Fibroblast of skin of abdomen (primary cell): ENCODE results near the gene FUCA2.
"Not testable (repeated sequence)": the region's sequence is repeated elsewhere in the genome, so short reads cannot be mapped to it uniquely, and the experiment has no call there.

Source experiments
- DNase-seq: peaks from one replicate; pipeline ENCODE4 v3.0.0-alpha.2; 2013

Gene FUCA2

DNA sequence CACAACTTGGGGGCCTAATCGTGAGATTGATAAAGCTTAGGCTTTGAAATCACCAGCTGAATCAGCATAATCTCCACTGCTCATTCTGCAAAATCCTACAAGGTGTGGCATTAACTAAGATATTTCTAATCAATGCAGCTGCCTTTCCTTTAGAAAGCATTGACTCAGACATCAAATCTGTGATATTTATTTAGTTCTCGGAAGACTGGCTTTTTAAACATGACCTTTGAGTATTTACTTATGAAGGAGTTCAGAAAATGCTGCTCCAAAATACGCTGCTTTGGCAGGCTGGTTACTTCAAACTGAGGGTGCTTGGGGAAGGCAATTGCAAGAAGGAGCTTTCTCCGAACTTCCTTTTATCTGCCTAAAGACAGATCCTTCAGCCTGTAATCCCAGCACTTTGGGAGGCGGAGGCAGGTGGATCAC, 23.7 kb upstream of the FUCA2 start:
- DNase-seq = no peak

DNA sequence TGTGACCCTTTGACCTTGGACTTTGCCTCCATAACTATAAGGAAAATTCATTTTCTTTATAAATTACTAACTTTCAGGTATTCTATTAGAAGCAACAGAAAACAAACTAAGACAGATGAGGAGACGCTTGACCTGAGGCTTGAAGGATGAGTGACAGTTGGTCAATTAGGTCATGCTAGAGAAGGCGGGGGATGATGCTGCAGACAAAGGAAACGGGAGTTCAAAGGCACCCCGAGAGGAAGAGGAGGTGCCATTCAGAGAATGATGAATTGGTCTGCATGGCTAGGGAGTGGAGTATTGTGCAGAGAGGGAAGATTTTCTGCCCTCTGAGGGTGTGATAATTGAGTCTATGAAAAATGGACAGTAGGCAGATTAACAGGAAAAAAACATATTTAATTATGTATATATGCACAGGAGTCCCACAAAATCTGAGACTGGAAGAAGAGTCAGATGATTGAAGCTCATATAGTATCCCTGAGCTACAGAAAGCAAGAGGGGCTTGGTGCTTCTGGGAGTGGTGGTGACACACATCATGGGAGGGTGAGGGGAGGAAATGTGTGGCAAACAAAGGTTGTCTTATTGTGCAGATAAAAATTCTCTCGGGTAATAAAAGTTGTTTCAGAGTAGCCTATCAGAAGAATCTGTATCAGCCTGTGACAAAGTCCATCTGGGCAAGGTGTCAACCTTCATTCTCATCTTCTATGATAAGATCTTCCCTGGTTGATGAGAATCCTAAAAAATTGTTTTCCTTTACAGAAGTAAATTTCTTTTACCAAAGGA, 20.4 kb upstream of the FUCA2 start:
- no peak for DNase-seq

DNA sequence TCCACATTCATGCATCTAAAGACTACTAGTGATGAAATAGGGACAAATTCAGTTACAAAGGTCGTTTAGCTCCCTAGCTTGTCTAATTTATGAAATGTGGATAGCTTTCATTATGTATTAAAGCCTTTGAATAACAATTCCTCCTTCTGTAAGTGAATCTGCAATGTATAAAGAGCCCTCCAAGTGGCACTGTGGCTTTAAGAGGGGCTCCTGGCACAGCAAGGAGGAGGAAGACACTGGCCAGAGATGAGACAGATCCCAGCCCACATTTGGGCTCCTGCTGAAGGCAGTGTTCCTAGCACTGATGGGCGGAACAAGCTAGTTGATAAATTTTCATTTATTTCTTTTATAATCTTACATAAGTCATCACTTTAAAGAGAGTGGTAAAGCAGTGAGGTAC, 17.6 kb upstream of the FUCA2 start:
- DNase-seq = peak; percentile 21

DNA sequence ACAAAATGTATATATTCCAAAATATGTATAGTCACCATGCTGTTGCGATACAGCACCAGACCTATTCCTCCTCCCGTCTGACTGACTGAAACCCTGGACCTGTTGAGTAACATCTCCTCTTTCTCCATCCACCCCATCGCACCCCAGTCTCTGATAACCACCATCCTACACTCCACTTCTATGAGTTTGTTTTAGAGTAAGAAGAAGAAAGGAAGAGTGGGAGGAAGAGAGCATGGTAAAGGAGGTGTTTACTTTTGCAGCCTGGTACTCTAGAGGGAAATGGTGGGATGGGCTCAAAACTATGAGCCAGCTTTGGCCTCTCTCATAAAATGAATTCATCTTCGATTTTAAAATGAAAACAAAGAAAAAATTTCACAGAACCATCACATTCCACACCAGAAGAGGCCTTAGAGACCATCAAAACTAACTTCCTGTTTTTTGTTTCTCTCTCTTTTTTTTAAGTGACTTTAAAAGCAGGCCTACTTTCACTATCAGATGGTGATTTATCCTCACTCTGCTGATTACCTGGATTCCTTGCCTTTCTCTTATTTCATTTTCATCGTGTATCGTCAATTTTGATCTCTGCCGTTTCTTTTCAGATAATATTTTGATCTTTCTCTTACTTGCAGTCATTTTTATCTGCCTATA, 16.8 kb upstream of the FUCA2 start:
- no peak for DNase-seq

DNA sequence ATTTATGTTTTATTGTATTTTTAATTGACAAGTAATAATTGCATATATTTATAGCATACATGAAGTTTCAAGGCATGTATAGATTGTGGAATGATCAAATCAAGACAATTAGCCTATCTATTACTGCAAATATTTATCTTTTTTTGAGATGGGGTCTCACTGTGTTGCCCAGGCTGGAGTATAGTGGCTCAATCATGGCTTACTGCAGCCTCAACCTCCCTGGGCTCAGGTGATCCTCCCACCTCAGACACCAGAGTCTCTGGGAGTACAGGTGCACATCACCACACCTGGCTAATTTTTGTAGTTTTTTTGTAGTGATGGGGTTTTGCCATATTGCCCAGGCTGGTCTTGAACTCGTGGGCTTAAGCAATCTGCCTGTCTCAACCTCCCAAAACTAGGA, 16.2 kb upstream of the FUCA2 start:
- DNase-seq = no peak

DNA sequence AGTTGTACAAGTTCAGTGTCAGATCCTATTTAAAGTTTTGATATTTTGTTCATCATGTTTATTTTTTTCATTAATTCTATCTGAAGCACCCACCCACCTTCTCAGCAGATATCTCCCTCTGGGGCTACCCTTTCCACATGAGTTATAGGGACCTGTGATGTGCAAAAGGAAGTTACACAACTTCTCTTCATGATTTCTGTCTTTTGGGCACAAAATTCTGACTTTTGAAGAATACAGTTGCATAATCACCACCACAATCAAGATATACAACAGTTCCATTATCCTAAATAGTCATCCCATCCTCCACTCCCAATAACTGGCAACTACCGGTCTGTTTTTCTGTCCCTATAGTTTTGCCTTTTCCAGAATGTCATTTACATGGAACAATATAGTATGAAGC, 13.8 kb upstream of the FUCA2 start:
- no peak for DNase-seq

DNA sequence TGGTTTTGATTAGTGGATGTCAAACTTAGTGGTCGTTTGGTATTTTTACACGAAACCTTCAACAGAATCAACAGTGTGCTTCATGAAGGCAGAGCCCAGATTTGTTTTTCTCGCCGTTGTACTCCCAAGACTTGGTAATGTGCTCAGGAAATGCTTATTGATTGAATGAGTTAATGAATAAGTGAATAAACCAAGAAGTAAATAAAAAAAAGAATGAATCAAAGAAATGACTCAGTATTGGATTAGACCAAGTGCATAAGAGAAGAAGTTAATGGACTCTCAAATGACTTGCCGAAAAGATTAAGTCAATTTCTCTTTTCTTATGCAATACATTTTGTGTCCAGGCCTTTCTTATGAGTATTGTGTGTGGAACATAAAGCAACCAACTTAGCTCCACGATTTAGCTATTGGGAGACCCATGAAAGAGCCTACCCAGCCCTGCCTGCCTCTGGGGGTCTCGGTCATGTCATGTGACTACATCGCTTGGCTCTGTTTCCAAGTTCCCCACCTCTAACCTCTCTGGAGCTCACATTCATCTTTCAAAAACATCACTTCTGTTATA, 10.6 kb upstream of the FUCA2 start:
- no peak for DNase-seq

DNA sequence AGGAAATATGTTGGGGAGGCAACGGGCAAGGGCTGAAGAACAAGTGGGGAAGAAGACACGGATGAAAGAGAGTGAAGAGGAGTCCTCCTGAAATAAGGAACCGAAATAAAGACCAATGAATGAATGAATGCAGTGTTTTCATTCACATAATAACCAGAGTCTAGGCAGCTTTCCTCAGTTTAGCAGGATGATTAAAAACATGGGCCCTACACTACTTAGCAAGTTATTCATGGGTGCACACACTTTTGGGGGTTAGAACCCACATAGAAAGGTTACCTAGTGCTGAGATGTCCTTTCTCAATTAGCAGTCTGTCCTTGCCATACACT, 5.9 kb upstream of the FUCA2 start:
- no peak for DNase-seq

DNA sequence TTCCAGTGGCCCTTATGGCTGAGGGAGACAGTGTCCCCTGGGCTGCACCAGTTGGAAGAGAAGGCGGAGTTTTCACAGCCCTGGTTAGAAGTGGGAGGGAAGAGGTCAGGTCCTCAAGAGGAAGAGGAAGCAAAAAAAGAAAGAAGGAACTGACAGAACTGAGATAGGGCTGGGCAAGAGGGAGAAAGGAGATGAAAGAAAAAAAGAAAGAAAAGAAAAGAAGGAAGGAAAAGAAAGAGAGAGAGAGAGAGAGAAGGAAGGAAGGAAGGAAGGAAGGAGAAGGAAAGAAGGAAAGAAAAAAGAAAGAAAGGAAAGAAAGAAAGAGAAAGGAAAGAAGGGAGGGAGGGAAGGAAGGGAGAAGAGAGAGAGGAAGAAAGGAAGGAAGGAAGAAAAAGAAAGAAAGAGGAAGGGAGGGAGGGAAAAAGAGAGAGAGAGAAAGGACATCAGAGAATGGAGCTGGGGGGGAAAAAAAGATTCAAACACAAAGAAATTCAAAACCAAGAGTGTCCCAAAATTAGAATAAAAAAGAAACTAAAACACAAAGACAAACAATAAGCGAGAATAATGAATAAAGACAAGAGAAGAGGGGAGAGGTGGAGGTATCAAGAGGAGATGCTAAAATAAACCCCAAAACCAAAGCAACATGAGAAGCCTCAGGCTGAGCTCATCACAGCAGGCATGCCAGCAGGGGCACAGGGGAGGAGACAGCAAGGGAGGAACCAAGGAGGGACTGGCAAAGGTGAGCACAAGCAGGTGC, 5.3 kb upstream of the FUCA2 start:
- no peak for DNase-seq

DNA sequence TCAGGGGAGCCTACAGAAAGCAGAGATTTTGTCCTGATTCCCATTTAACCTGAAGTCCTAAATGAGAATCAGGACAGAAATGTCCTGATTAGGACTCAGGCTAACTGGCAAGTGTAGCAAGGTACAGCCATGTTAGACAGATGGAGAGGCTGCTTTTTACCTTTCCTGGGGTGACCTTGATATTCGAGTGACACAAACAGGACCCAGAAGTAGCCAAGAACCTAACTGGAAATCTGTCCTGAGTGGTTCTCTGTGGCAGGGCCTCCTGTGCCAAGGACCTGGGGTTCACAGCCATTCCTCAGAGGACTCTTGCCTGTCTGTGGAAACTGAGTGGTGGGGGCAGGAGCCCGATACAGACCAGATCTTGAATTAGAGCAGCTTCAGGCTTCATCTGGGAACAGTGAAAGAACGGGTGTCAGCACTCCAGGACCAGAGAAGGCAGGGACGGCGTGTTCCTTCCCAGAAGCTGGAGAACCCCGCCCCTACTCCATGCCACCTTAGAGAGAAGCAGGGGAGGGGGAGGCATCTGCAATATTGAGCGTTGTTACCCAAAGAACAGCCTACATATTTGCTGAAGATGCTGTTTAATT, 4.3 kb upstream of the FUCA2 start:
- DNase-seq = no peak

DNA sequence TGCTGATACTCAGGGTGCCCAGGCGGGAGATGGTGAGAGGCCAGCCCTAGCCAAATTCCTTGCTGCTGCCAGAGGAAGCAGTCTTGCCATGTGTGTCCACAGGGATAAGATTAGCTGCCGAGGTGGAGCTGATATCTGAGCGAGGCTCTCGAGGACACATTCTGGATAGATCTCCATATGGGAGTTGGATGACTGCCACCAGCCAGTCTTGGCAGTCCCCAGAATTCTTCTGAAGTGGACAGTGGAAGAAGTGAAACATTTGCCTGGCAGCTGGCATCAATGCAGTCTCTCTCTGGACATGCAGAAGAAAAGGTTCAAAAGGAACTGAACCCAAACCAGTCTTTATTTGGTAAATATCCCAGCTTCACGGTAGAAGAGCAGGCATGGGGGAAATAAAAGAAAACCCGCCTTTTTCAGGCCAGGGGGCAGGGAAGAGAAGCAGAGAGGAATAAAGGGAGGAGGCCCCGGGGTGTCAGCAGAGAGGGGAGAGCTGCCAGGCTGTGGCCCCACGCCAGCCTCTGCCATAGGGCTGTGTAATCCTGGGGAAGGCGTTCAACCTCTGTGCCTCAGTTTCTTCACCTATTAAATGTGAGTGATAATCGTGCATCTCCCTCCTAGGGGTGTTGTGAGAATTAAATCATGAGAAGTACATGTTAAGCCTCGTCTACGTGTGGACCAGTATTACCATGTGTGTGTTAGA, 3.7 kb upstream of the FUCA2 start:
- DNase-seq = peak; percentile 36

DNA sequence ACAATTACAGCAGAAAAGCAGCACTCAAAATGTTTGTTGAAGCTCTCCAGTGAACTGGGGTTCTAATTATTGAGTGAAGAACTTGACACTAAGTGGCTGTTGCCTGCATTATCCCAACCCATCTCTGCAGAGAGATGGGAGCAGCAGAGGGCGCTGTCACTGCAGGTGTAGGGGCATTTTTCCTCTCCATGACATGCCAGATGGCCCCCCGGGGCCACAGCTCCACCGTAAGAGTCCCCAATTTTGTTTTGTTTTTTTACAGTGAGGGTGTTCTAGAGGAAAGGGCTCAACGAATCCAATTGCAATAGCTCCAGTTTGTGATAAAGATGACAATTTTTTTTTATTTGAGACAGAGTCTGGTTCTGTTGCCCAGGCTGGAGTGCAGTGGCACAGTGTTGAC, 1.9 kb upstream of the FUCA2 start:
- DNase-seq = no peak

DNA sequence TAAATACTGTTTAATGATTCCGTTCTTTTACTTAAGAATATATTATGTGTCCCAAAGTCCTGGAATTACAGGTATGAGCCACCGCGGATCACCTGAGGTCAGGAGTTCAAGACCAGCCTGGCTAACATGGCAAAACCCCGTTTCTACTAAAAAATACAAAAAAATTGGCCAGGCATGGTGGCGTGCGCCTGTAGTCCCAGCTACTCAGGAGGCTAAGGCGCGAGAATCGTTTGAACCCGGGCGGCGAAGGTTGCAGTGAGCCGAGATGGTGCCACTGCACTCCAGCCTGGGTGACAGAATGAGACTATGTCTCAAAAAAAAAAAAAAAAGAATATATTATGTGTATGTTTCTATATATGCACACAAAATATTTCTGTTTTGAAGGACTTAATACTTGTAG, 1.2 kb downstream of the FUCA2 start:
- not testable (repeated sequence) for DNase-seq

DNA sequence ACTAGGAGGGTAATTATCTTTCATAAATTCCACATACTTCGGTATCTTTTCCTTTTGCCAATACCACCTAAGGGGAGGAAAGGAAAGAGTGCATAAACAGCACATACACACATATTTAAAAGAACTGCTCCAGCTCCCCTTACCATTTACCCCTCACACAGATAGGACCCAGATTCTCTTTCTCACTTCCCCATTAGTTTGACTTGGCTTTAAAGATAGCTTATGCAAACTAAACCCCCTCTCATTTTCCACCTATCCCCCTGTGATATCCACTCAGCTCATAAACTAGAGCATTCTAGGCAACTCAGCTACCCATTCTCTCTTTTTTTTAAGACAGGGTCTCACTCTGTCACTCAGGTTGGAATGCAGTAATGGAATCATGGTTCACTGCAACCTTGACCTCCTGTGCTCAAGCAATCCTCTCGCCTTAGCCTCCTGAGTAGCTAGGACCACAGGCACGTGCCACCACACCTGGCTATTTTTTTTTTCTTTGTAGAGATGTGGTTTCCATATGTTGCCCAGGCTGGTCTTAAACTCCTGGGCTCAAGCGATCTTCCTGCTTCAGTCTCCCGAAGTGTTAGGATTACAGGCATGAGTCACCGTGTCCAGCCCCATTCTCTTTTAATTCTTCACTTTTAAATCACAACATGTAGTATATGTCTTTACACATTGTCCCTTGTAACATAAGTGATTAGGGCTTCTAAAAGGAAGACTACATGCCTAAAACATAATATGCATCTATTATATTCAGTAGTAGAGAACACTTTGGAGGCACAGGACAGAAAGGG, 4.0 kb downstream of the FUCA2 start:
- DNase-seq = peak; percentile 11

DNA sequence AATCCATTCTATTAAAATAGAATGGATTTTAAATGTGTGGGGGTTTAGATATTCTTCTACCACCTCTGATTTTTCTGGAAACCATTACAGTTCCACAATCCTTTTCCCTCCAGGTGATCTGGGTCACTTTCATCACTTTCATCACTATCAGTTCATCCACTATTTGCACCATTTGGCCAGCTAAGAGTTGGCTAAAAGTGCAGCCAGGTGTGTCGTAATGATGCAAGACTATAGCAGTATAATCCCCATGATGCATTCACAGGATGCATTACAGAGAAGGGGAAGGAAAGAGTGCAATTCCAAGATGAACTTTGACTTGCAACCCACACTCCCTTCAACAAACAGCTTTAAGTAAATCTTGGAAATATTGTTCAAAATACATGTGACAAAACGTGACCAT, 4.9 kb downstream of the FUCA2 start:
- no peak for DNase-seq

DNA sequence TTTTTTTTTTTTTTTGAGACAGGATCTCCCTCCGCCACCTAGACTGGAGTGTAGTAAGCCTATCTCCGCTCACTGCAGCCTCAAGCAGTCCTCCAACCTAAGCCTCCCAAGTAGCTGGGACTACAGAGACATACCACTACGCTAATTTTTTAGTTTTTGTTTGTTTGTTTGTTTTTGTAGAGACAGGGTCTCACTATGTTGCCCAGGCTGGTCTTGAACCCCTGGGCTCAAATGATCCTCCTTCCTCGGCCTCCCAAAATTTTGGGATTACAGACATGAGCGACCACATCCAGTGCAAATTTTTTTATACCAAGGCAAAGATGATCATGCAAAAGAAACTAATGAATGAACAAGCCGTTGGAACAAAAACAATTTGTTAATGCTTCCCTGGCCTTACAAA, 5.3 kb downstream of the FUCA2 start:
- DNase-seq = no peak

DNA sequence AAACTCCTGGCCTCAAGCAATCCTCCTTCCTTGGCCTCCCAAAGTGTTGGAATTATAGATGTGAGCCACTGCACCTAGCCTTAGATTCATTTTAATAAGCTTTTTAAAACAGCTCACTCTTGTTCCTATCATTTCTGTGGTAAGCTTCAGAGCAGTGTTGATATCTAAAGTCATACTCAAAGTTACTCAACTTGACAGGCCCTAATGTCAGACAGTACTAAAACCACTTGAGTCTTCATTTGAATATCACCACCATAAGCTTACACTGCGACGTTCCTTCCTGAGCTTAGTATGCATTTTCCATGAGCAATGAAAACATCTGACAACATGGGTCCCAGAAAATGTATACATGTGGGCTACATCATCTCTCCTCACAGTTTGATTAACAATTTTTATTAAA, 6.0 kb downstream of the FUCA2 start:
- no peak for DNase-seq

DNA sequence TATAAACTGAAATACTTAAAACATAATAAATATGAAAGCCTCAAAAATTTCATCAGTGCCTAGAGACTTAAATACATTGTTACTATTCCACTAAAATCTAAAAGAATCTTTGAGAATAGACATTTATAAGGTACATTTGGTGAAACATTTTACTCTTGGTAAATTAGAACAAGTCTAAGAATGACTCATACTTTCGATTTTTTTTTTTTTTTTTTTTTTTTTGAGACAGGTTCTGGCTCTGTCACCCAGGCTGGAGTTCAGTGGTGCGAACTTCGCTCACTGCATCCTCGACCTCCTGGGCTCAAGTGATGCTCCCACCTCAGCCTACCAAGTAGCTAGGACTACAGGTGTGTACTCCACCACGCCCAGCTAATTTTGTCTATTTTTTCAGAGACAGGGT, 6.4 kb downstream of the FUCA2 start:
- no peak for DNase-seq

DNA sequence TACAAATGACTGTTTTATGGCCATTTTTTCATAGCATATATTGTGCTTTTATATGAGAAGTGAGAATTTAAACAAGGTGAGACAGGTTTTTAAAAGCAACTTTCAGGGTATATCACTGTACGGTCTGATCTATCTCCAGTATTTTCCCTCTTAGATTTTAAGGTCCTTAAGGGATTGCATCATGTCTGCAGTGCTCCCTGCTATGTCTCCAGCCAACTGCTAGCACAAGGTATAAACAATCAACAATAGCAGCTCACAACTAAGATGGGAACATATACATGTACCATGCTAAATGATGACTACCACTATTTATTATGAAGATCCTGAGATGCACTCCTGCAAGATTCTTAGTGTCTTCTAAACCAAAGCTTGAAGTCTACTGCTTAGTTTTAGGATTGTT, 7.2 kb downstream of the FUCA2 start:
- no peak for DNase-seq

DNA sequence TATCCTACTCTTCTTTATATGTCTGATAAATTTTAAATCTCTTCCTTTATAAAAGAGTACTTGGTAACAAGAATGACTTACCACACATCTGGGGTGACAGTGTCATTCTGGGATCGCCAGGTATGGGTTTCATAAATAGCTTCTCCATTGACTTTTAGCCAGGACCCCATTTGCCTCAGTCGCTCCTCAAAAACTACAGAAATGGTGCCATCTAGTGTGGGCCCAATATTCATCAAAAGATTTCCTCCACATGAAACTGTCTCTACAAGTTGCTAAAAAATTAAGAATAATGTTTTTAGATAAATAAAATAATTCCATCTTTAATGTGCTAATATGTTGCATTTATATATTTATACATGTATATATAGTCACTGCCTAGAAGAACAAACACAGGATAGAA, 9.7 kb downstream of the FUCA2 start:
- DNase-seq = no peak

DNA sequence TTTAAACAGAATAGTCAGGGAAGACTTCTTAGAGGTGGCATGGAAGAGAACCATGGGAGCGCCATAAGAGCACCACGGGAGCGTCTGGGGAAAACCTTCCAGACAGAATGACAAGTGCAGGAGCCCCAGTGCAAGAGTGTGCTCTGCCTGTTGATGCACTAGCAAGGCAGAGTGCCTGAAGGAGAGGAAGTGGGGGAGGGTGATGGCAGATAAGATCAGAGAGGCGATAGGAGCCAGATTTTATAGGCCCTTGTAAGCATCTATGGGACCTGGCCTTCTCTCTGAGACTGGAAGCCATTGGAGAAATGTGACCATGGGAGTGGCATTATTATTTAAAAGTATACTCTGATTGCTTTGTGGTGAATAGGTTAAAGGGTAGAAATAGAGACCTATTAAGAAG, 13.1 kb downstream of the FUCA2 start:
- no peak for DNase-seq

DNA sequence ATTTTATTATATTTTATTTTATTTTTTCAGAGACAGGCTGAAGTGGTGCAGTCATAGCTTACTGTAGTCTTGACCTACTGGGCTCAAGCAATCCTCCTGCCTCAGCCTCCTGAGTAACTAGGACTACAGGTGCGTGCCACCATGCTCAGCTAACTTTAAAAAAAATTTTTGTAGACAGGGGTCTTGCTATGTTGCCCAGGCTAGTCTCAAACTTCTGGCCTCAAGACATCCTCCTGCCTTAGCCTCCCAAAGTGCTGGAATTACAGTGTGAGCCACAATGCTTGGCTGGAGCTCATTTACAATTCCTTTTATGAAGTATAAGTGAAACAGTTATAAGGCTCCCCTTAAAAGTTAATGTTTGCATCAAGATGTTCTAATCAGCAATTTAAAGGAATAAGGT, 14.5 kb downstream of the FUCA2 start:
- DNase-seq = no peak
